Activated CD8-positive, alpha-beta memory T cell treated with anti-CD3 and anti-CD28 coated beads for 48 hours (primary cell): Measurements from ENCODE around the gene SP5.
"Not testable (repeated sequence)": the region's sequence is repeated elsewhere in the genome, so short reads cannot be mapped to it uniquely, and the experiment has no call there.

Experiments
- DNase-seq, 3 experiments: peaks; one replicate each; pipeline ENCODE4 v3.0.0-alpha.2; 2020; ENCODE audit warnings: low read depth in 2 of 3, low spot score in 2 of 3

The SP5 gene

DNA sequence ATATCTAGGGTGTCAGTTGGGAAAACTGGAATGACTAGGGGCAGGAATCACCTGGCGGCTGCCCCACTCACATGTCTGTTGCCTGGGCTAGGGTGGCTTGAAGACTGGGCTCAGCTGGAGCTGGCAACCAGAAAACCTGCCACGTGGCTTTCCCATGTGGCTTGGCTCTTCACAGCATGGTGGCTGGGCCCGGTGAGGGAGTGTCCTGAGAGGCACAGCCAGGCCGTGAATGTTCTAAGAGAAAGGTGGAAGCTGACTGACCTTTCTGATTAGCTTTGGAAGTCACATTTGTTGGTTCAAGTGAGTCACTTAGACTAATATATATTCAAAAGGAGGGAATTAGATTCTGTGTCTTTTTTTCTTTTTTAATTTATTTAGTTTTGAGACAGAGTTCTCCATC is 22.7 kb downstream of the SP5 start:
- DNase-seq, result no peak

DNA sequence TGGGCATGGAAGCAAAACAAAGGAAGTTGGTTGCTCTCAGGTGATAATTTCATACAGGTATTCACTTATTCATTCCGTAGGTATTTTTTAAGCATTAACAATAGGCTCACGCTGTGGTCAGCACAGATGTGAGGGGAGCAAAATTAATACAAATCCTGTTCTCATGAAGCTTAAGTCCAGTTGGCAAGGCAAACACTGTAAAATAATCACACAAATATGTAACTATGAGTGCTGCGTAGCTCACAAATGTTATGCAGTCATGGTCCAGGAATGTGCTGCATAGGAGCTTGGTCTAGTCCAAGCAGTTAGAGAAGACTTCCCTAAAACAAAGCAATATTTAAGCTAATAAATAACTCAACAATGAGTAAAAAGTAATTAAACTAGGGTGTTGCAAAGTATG is 23.9 kb downstream of the SP5 start:
- DNase-seq, result no peak

DNA sequence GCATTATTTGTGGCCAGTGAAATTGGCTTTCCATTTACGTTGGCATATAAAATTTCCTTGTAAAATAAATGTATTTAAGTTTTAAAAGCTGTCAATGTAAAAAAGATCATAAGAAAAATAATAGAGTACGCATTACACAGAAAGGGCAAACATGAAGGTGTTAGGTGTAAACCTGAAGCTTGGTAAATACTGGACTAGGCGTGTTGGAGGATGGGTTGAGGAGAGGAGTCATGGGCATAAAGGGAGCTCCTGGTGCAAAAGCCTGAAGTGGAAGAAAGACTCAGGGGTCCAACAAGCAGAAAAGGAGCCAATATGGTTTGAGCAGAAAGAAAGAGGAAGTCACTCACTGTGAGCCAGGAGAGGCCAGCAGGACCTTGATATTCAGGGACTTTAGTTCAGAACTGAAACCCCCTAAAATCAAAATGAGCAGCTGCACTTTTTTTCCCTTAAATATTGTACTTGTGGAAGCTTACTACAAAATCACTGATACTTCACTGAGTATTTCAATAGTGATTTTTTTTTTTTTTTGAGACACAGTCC is 24.4 kb downstream of the SP5 start:
- DNase-seq, result no peak

DNA sequence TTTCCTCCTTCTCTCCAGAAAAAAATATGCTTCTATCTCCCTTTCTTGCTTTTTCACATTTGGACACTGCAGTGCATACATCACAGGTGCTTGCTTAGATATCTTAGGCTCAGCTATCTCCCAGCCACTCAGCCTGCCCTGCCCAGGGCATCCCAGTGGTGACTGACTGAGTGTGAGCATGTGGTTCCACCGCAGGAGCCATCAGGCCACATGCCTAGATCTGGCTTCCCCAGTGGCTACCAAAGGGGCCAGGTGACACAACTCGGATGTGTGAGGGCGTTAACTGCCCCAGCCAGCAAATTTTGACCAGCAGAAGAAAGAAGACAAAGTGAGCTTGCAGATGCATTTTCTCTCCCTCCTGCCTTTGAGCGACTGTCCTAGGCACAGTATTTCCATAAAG is 25.5 kb downstream of the SP5 start:
- DNase-seq, result no peak

DNA sequence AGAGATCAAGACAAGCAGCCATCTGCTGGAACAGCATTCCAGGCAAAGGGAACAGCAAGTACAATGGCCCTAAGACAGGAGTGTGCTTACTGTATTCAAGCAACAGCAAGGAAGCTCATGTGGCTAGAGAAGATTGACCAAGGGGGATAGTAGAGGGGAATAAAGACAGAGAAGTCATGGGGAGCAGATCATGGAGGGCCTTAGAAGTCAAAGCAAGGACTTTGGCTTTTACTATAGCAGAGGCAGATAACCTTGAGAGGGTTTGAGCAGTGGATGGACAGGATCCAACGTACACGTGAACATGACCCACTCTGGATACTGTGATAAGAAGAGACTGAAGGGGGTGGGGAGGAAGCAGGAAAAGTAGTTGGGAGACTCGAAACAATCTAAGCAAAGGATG is 26.9 kb downstream of the SP5 start:
- no peak for DNase-seq

DNA sequence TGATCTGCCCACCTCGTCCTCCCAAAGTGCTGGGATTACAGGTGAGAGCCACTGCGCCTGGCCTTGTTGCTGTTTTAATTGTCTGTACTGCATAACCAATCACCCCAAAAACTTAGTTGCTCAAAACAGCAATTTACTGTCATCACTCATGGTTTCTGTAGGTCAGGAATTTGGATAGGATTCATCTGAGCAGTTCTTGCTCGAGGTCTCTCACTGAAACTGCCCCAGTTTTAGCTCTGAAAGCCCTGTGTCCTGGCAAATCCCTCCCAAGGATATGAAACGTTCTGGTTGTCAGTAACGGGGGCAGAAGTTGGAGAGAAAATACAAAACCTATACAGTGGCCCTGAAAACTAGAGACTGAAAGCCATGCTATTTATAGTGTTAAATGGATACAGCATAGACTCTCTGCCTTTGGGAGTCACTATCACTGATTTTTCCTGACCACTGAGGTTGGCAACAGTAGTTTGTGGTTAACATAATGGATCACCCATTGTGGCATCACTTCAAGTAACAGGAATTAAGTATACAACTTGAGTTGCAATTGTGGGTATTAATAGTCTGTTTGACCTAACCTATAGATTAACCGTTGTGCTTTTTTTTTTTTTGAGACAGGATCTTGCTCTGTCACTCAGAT is 27.9 kb downstream of the SP5 start:
- no peak for DNase-seq

DNA sequence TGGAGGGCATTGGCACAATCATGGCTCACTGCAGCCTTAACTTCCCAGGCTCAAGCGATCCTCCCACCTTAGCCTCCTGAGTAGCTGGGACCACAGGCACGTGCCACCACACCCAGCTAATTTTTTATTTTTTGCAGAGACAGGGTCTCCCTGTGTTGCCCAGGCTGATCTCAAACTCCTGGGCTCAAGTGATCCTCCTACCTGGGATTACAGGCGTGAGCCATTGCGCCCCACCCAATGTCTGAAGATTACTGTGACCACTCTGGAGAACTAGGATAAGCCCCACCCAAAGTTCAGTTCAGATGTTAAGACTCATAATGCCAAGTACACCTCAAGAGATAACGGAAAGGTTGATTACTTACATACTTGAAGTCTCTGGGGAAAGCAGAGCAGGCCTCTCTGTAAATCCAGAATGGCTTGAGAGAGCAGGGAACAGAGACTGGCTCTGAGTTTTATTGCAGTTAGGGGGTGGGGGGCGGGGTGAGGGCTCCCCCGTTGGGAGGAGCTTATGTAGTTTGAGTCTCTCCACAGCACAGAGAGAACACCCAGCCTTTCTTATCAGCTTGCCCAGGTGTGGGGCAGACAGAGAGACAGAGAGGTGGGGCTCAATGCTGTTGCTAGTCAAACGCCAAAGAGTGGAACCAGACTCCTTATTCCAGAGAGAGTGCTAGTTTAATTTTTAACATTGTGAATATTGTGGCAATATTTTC is 28.5 kb downstream of the SP5 start:
- no peak for DNase-seq

DNA sequence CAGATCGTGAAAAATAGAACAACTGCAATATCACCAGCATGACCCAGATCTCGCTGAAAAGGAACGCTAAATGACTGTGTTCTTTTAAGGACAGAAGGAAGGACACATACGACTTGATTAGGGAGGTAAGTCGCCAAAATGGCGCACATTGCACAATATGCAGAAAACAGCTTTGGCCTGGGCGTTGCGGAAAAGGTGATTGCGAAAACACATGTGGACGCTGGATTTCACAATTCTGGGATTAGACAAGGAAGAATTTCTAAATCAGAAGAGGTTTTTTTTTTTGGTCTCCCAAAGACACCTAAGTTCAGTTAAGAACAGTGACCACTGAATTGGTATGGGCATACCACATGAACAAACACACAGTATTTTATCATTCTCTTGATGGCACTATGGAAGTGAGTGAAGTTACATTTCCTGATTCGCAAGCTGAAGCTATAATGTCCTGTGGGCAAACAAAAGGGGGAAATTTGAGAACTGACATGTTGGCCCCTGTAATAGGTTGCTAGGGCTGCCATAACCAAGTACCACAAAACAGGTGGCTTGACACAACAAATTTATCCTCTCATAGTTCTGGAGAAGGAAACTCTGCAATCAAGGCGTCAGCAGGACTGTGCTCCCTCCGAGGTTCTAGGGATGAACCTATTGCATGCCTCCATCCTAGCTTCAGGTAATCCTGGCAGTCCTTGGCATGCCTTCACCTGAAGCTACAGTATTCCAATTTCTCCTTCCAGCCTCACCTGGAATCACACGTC is 29.3 kb downstream of the SP5 start:
- no peak for DNase-seq

DNA sequence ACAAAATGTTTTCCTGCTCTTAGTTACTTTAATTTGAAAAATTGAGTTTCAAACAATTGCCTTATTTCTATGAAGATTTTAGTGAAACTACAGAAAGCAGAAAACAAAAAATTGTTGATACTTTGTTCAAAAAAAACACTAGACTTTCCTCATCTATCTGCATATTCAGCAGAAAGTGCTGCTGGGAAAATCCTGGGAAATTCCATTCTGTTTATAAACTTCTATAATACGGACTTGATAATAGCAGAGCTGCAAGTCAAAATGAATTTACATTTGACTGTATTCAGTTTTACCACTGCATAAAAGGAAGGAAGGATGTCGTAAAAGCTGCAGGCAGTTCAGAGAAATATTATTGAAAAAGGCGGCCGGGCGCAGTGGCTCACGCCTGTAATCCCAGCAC is 30.2 kb downstream of the SP5 start:
- no peak for DNase-seq

DNA sequence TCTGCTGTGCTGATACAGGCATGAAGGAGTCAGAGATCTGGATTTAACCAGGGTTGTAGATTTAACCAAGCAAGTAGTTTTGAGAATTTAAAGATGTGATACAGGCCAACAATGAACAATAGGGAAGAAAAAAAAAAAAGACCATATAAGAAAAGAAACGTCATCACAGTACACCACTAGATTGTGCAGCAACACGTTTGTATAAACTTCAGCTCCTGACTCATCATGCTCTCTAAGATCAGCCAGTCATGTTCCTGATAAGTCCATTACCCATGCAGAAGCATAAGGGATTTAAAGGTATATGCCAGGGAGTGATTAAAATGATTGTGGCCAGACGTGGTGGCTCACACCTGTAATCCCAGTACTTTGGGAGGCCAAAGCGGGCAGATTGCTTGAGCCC is 32.8 kb downstream of the SP5 start:
- DNase-seq, result no peak

DNA sequence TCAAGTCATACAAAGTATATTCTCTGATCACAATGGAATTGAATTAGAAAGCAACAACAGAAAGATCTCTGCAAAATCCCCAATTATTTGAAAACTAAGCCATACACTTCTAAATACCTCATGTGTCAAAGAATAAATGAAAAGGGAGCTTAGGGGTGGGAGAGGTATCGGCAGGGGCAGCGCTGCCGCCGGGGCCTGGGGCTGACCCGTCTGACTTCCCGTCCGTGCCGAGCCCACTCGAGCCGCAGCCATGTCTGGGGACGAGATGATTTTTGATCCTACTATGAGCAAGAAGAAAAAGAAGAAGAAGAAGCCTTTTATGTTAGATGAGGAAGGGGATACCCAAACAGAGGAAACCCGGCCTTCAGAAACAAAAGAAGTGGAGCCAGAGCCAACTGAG is 36.4 kb downstream of the SP5 start:
- not testable (repeated sequence) for DNase-seq

DNA sequence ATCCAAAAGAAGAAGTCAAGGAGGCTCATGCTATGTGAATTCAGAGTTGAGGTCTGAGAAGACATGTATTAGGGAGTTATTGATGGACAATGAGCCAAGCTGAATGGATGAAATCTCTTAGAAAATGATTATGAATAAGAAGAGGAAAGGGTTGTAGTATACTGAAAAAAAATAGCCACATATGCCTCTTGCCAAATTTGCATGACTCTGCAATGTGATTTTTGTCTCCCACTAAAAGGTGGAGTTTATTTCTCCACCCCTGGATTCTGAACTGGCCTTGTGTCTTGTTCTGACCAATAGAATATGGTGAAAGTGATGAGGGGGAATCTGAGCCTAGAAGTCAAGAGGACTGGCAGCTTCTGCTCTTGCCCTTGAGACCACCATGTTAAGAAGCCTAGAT is 46.4 kb downstream of the SP5 start:
- DNase-seq, result no peak

DNA sequence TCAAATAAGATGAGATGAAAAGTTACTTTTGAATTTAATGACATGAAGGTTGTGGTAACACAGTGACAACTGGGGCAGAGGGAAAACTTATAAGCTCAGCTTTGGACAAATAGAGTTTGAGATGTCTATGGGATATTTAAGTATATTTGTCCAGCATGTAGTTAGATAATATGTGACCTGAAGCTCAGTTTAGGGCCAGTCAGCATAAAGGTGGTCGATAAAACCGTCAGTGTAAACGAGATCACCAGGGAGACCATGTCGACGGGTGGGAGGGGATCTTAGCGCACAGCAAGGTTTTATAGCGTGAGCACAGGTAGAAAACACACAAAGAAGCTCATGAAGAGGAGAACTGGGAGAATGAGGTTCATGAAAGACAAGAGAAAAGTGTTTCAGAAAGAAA is 47.6 kb downstream of the SP5 start:
- DNase-seq, result no peak

DNA sequence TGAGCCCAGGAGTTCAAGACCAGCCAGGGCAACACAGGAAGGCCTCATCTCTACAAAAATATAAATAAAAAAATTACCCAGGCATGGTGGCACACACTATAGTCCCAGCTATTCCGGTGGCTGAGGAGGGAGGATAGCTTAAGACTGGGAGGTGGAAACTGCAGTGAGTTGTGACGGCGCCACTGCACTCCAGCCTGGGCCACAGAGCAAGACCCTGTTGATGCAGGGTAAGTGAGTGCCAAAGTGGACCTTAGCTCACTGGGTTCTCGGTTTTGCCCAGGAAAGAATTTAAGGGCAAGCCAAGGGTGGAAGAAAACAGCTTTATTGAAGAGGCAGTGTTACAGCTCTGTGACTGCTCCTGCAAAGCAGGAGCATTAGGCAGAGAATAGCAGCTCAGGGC is 48.1 kb downstream of the SP5 start:
- no peak for DNase-seq

DNA sequence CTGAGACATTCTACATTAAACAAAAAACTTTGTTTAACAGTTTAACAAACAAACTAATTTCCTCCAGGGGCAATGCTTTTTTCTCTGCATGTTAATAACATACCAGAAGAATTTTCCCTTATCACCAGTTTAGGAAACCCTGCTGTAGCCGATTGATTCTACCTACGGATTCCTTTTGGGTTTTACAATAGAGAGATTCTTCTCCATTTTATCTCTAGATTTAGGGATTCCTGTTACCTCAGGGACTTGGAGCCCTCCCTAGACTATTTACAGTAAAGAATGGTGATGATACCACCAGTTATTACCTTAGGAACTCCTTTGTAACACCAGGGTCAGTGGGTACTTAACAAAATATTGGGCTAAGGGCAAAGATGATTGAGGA is 49.7 kb downstream of the SP5 start:
- DNase-seq, result no peak

DNA sequence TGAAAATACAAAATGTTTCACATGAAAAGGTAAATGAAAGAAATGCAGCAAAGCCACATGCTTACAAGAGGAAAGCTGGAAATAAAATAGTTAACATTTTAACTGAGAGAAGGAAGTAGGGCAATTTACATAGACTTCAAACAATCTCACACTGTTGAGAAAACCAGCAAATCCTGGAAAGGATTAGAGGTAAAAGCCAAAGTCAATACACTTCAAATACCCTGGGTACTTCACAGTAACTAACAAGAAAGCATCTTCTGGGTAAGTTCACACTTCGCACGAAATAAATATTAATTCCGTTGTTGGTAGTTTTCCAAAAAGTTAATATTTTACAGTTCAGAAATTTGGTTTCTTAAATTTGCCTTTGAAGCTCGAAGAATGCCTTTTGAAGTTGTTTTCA is 51.6 kb downstream of the SP5 start:
- no peak for DNase-seq
